ENCODE measurements around the gene GATC. TPM values are rescaled to one million over a fixed set of nuclear protein-coding genes. Genes with fewer than 3 reads are reported as not detected.
"Not testable (repeated sequence)": the region's sequence is repeated elsewhere in the genome, so short reads cannot be mapped to it uniquely, and the experiment has no call there.

The GATC gene
- total RNA-seq, 2 experiments from 2014 or later: 18.6 to 19.4 TPM

DNA sequence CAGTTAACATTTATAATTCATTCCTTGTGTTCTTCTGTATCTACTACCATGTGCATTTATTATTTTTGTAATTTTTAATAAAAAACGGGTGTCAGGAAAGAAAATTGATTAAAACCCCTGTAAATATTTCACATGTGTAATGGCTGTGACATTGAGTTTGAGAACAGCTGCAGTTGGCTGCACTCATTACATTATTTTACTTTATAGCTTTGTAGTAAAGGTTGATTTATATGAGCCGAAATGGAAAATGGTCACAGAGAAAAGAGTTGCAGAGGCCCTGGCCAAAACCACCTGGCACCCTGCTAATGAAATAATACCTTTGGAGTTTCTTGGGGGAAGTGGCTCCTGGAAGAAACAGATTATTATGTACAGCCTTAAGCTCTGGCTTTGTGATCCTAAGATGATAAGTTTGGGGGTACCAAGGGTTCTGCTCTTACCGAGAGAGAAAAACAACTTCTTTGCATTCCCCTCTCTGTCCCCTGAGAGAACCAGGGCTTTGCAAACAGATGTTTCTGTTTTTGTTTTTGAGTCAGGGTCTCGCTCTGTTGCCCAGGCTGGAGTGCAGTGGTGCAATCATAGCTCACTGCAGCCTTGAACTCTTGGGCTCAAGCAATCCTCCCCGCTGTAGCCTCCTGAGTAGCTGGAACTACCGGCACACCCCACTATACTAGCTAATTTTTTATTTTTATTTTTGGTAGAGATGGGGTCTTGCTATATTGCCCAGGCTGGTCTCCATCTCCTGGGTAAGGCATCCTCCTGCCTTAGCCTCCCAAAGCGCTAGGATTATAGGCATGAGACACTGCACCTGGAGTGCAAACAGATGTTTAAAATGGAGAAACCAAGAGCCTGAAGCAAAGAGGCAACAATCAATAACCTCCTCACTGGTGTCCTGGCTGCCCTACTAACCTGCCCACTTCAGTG lies 40.0 kb downstream of the GATC start:
- H3K27me3 ChIP-seq (ENCODE audit: control insufficient read depth in 1 of 2, insufficient read depth in 2 of 2, low read length in 2 of 2): no peaks in the 10 kb centered on the region
- no peak for DNase-seq
- H3K4me1 ChIP-seq (ENCODE audit: insufficient read depth, low read length): peaks cover 9% of the 10 kb centered on the region
- H3K9me3 ChIP-seq (ENCODE audit: control insufficient read depth in 1 of 2, insufficient read depth in 1 of 2, low read length in 2 of 2): no peaks in the 10 kb centered on the region
- H3K36me3 ChIP-seq (ENCODE audit: insufficient read depth, low read length): peaks cover 2% of the 10 kb centered on the region
- H3K36me3 Mint-ChIP-seq (ENCODE audit: low read depth): no peaks in the 10 kb centered on the region
- intact Hi-C loops (cut with DNase I, micrococcal nuclease): no loop called here
- TF ChIP-seq, protein P1, sequence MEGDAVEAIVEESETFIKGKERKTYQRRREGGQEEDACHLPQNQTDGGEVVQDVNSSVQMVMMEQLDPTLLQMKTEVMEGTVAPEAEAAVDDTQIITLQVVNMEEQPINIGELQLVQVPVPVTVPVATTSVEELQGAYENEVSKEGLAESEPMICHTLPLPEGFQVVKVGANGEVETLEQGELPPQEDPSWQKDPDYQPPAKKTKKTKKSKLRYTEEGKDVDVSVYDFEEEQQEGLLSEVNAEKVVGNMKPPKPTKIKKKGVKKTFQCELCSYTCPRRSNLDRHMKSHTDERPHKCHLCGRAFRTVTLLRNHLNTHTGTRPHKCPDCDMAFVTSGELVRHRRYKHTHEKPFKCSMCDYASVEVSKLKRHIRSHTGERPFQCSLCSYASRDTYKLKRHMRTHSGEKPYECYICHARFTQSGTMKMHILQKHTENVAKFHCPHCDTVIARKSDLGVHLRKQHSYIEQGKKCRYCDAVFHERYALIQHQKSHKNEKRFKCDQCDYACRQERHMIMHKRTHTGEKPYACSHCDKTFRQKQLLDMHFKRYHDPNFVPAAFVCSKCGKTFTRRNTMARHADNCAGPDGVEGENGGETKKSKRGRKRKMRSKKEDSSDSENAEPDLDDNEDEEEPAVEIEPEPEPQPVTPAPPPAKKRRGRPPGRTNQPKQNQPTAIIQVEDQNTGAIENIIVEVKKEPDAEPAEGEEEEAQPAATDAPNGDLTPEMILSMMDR (IDR thresholded peaks at IDR 0.05): no peak
- ChIA-PET POLR2A (no interaction called here), CTCF (no interaction called here)
- no peak overlapping the region for H3K4me3 Mint-ChIP-seq
- no peak overlapping the region for H3K27ac ChIP-seq (ENCODE audit: low read depth in 1 of 2, low read length in 2 of 2)
- ATAC-seq (ENCODE audit: poor library complexity): no peak
- peaks cover under 1% of the 10 kb centered on the region for H3K4me1 Mint-ChIP-seq (ENCODE audit: low read depth)
- no peaks in the 10 kb centered on the region for H3K9me3 Mint-ChIP-seq
- H3K27me3 Mint-ChIP-seq: no peaks in the 10 kb centered on the region
- H3K27ac Mint-ChIP-seq: no peak overlapping the region
- no peak overlapping the region for H3K4me3 ChIP-seq (ENCODE audit: low read length)

DNA sequence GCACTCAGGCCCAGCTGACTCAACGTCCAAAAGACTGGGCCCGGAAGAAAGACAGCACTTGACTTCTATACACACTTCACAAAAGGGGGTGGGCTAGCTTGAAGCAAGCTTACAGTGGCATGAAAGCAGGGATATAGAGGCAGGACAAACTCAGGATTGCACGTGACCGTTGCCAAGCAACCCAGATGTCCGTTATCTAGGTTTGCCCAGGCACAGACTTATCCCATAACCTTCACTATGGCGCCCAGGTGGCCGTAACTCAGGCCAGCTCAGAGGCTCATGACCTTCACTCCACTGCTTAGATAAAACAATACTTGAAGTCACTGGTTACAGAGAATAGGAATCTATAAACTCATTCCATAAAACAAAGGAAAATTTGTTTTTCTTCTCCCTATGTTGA lies 41.3 kb downstream of the GATC start:
- ATAC-seq (ENCODE audit: poor library complexity); H3K27ac ChIP-seq (ENCODE audit: low read depth in 1 of 2, low read length in 2 of 2); intact Hi-C loops (cut with DNase I, micrococcal nuclease); DNase-seq; POLR2A ChIA-PET; H3K4me1 Mint-ChIP-seq (ENCODE audit: low read depth); H3K9me3 ChIP-seq (ENCODE audit: control insufficient read depth in 1 of 2, insufficient read depth in 1 of 2, low read length in 2 of 2); H3K27me3 ChIP-seq (ENCODE audit: control insufficient read depth in 1 of 2, insufficient read depth in 2 of 2, low read length in 2 of 2); H3K27me3 Mint-ChIP-seq; H3K9me3 Mint-ChIP-seq; CTCF ChIA-PET; H3K27ac Mint-ChIP-seq; H3K4me3 Mint-ChIP-seq; H3K4me1 ChIP-seq (ENCODE audit: insufficient read depth, low read length); H3K36me3 ChIP-seq (ENCODE audit: insufficient read depth, low read length); H3K36me3 Mint-ChIP-seq (ENCODE audit: low read depth); H3K4me3 ChIP-seq (ENCODE audit: low read length): not testable (repeated sequence)

DNA sequence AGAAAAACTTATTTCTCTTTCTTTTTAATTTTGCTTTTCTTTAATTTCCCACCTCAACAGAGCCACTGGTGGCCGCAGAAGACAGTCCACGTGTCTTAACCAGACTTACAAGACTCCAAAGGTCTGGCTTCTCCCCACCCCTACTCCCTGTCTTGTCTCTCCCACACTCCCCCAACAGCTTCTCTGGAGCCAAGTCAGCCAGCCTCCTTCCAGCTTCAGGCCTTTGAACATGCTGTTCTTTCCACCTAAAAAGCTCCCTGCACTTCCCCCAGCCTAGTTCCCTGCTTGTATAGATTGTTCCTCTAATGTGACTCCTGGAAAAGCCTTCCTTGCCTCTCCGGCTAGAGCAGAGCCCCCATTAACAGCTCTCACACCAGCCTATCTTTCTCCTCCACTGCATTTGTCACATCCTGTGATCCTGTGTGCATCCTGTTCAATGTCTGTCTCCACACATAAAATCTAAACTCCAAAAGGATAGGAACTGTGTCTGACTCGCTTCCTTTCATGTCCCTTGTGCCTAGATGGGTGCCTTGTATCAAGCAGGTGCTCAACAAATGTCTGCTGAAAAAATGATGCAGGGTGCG lies 41.9 kb downstream of the GATC start:
- DNase-seq (no peak), ATAC-seq (ENCODE audit: poor library complexity) (no peak)
- Histone ChIP-seq H3K4me3 (ENCODE audit: low read length) (no peak overlapping the region), H3K4me1 (ENCODE audit: insufficient read depth, low read length) (no peaks in the 10 kb centered on the region), H3K36me3 (ENCODE audit: insufficient read depth, low read length) (no peaks in the 10 kb centered on the region), H3K27me3 (ENCODE audit: control insufficient read depth in 1 of 2, insufficient read depth in 2 of 2, low read length in 2 of 2) (no peaks in the 10 kb centered on the region), H3K27ac (ENCODE audit: low read depth in 1 of 2, low read length in 2 of 2) (no peak overlapping the region), H3K9me3 (ENCODE audit: control insufficient read depth in 1 of 2, insufficient read depth in 1 of 2, low read length in 2 of 2) (no peaks in the 10 kb centered on the region)
- Mint-ChIP-seq H3K4me1 (ENCODE audit: low read depth) (no peaks in the 10 kb centered on the region), H3K27me3 (no peaks in the 10 kb centered on the region), H3K4me3 (no peak overlapping the region), H3K9me3 (no peaks in the 10 kb centered on the region), H3K36me3 (ENCODE audit: low read depth) (no peaks in the 10 kb centered on the region), H3K27ac (no peak overlapping the region)
- ChIA-PET POLR2A (no interaction called here), CTCF (no interaction called here)
- TF ChIP-seq, protein P1 (IDR thresholded peaks at IDR 0.05): no peak
- intact Hi-C loops (cut with DNase I, micrococcal nuclease): no loop called here

Measured in CD4-positive, alpha-beta T cell (primary cell).